HEK293 (cell line): ENCODE measurements around the gene TMEM100.

ENCODE experiments used
- CTCF ChIP-seq: fragments of 450-650 bp; formaldehyde crosslinking; IDR thresholded peaks from 2 replicates; pipeline ENCODE4 v1.5.1; 2016; ENCODE audit warnings: missing biosample characterization, missing genetic modification characterization
- ZBTB17 ChIP-seq: fragments of 450-650 bp; formaldehyde crosslinking; IDR thresholded peaks from 2 replicates; pipeline ENCODE4 v1.5.1; 2016; ENCODE audit warnings: missing biosample characterization, missing genetic modification characterization
- ZBTB26 ChIP-seq: fragments of 450-650 bp; formaldehyde crosslinking; optimal IDR thresholded peaks from 2 replicates; pipeline ENCODE3; 2016; ENCODE audit warnings: missing biosample characterization, mild to moderate bottlenecking, missing genetic modification characterization
- ZFP3 ChIP-seq: fragments of 450-650 bp; formaldehyde crosslinking; IDR thresholded peaks from 2 replicates; pipeline ENCODE4 v1.5.1; 2016; ENCODE audit warnings: low read depth, missing biosample characterization, missing genetic modification characterization
- ZNF133 ChIP-seq: fragments of 450-650 bp; formaldehyde crosslinking; IDR thresholded peaks from 2 replicates; pipeline ENCODE4 v1.5.1; 2016; ENCODE audit warnings: missing biosample characterization, missing genetic modification characterization
- ZNF140 ChIP-seq: fragments of 450-650 bp; formaldehyde crosslinking; IDR thresholded peaks from 2 replicates; pipeline ENCODE4 v1.5.1; 2016; ENCODE audit warnings: missing biosample characterization, missing genetic modification characterization
- ZNF248 ChIP-seq: fragments of 450-650 bp; formaldehyde crosslinking; IDR thresholded peaks from 2 replicates; pipeline ENCODE4 v1.5.1; 2017; ENCODE audit warnings: missing biosample characterization, missing genetic modification characterization
- ZNF292 ChIP-seq: fragments of 450-650 bp; formaldehyde crosslinking; IDR thresholded peaks from 2 replicates; pipeline ENCODE4 v1.5.1; 2016; ENCODE audit warnings: low read depth, missing biosample characterization, missing genetic modification characterization, borderline replicate concordance
- ZNF777 ChIP-seq: fragments of 450-650 bp; formaldehyde crosslinking; IDR thresholded peaks from 2 replicates; pipeline ENCODE4 v1.5.1; 2017; ENCODE audit warnings: missing biosample characterization, missing genetic modification characterization, borderline replicate concordance

GRCh38 chr17:55764610-55765009 is 41.9 kb upstream of the TMEM100 start:
- TF ChIP-seq ZNF140 (tag by site-specific recombination) (no peak), CTCF (tag by site-specific recombination) (no peak), ZNF248 (tag by site-specific recombination) (no peak), ZNF777 (tag by site-specific recombination) (no peak), ZNF292 (no peak), ZBTB17 (tag by site-specific recombination) (no peak), ZNF133 (no peak), ZFP3 (tag by site-specific recombination) (no peak), ZBTB26 (tag by site-specific recombination) (no peak)
